GM15510 (cell line): ENCODE data around the gene APLNR.

Experiments used
- POLR2A ChIP-seq: IDR thresholded peaks from 3 replicates; pipeline ENCODE4 v1.6.1; 2011; ENCODE audit warnings: borderline replicate concordance; ENCODE audit not compliant: insufficient read length; ENCODE audit errors: extremely low read depth

Gene APLNR

GRCh38 chr11:57205041-57205641 lies 31.9 kb downstream of the APLNR start:
- no peak for TF ChIP-seq POLR2A

- no peak for TF ChIP-seq POLR2A
Measured at GRCh38 chr11:57203882-57204480, 33.1 kb downstream of the APLNR start.

GRCh38 chr11:57203359-57203758 lies 33.7 kb downstream of the APLNR start:
- TF ChIP-seq POLR2A, result no peak

GRCh38 chr11:57202281-57202680 lies 34.8 kb downstream of the APLNR start:
- no peak for TF ChIP-seq POLR2A

GRCh38 chr11:57200917-57201316 lies 36.1 kb downstream of the APLNR start:
- TF ChIP-seq POLR2A, result no peak

- no peak for TF ChIP-seq POLR2A
Measured at GRCh38 chr11:57199330-57199729, 37.7 kb downstream of the APLNR start.

GRCh38 chr11:57197762-57198161 lies 39.3 kb downstream of the APLNR start:
- TF ChIP-seq POLR2A, result no peak

- no peak for TF ChIP-seq POLR2A
Measured at GRCh38 chr11:57196596-57196995, 40.5 kb downstream of the APLNR start.

GRCh38 chr11:57192316-57192715 lies 44.7 kb downstream of the APLNR start:
- TF ChIP-seq POLR2A, result no peak

GRCh38 chr11:57191311-57192219 lies 45.5 kb downstream of the APLNR start:
- TF ChIP-seq POLR2A, result no peak

GRCh38 chr11:57190548-57190947 lies 46.5 kb downstream of the APLNR start:
- TF ChIP-seq POLR2A, result no peak
